SK-N-MC (cell line): ENCODE data around the gene PRSS12.
"Not testable (repeated sequence)": the region's sequence is repeated elsewhere in the genome, so short reads cannot be mapped to it uniquely, and the experiment has no call there.

ENCODE experiments used
- DNase-seq: peaks from one replicate; pipeline ENCODE4 v3.0.0-alpha.2; 2011; ENCODE audit warnings: low read depth, low spot score
- H3K27ac ChIP-seq: fragments of 200-600 bp; sonication (generic); 2 replicates; pipeline ENCODE4 v1.5.1; 2016; ENCODE audit warnings: mixed run types
- H3K36me3 ChIP-seq: fragments of 200-600 bp; sonication (generic); 2 replicates; pipeline ENCODE4 v1.6.1; 2017; ENCODE audit warnings: antibody characterized with exemption, low read length, mixed read lengths; ENCODE audit not compliant: insufficient read depth
- H3K4me3 ChIP-seq: fragments of 200-600 bp; sonication (generic); 2 replicates; pipeline ENCODE4 v1.5.1; 2016
- H3K9ac ChIP-seq: fragments of 200-600 bp; sonication (generic); 2 replicates; pipeline ENCODE4 v1.8.0; 2017; ENCODE audit warnings: mixed run types, mixed read lengths; ENCODE audit not compliant: insufficient read length
- H3K9me3 ChIP-seq: fragments of 200-600 bp; sonication (generic); 2 replicates; pipeline ENCODE4 v1.6.1; 2017; ENCODE audit warnings: low read depth, mild to moderate bottlenecking, antibody characterized with exemption, low read length, moderate library complexity, mixed read lengths
- EZH2 ChIP-seq: fragments of 200-600 bp; sonication (generic); IDR thresholded peaks from one replicate; pipeline ENCODE4 v1.6.1; 2017; ENCODE audit warnings: antibody characterized with exemption
- FOXP2 ChIP-seq: optimal IDR thresholded peaks from 2 replicates; pipeline ENCODE3; 2011; ENCODE audit warnings: mild to moderate bottlenecking, moderate library complexity; ENCODE audit not compliant: insufficient read depth; ENCODE audit errors: extremely low read length, control extremely low read depth
- POLR2AphosphoS5 ChIP-seq: IDR thresholded peaks from 2 replicates; pipeline ENCODE4 v1.6.1; 2012; ENCODE audit warnings: mild to moderate bottlenecking, low read depth, low read length, borderline replicate concordance

PRSS12 gene

DNA sequence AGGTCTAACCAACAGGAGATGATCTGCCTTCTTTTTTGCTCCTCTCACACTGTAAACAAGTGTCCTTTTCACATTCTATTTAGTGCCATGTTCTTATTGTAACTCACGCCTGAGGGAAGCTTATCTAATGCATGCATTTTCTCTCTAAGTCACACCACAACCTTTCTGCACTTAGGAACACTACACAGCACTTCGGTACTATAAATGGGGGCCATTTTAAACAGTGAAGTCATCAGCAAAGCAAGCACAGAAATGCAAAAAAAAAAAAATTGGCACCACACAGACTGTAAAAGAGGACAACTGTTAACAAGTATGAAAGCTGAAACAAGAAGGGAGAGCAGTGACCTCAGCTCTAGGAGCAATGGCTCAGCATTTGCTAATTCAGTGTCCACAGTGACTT is 45.2 kb downstream of the PRSS12 start:
- no peak for DNase-seq
- H3K27ac ChIP-seq: no peak overlapping the region
- TF ChIP-seq FOXP2 (no peak), EZH2 (no peak), POLR2AphosphoS5 (no peak)
- no peaks in the 10 kb centered on the region for H3K36me3 ChIP-seq
- no peak overlapping the region for H3K9ac ChIP-seq
- no peak overlapping the region for H3K4me3 ChIP-seq
- H3K9me3 ChIP-seq: no peaks in the 10 kb centered on the region

DNA sequence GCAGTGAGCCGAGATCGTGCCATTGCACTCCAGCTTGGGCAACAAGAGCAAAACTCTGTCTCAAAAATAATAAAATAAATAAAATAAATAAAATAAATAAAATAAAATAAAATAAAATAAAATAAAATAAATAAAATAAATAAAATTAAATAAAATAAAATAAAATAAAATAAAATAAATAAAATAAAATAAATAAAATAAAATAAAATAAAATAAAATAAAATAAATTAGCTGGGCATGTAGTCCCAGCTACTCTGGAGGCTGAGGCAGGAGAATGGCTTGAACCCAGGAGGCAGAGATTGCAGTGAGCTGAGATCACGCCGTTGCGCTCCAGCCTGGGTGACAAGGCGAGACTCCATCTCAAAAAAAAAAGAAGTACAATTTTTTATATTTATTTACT is 53.2 kb downstream of the PRSS12 start:
- not testable (repeated sequence) for H3K9me3 ChIP-seq, H3K36me3 ChIP-seq, H3K9ac ChIP-seq, H3K4me3 ChIP-seq, DNase-seq, H3K27ac ChIP-seq

DNA sequence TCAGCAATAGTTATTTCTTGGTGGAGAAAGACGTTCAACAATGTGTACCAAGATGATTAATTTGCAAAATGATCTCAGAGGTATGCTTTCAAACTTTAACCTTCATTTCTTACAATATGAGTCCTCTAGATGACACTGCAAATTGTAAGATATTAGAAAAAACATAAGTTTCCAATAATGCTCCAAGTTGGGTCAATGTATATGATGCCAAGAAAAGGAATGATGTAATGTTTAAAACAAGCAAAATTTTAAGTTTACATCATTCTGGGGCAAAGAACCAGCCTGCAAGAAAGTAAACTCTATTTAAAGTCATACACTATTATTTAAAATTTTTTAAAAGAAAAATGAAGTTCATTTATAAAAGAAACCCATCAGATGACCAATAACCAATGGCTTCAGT is 56.1 kb downstream of the PRSS12 start:
- H3K9ac ChIP-seq: no peak overlapping the region
- no peak for TF ChIP-seq FOXP2
- no peak for TF ChIP-seq POLR2AphosphoS5
- no peak for TF ChIP-seq EZH2

DNA sequence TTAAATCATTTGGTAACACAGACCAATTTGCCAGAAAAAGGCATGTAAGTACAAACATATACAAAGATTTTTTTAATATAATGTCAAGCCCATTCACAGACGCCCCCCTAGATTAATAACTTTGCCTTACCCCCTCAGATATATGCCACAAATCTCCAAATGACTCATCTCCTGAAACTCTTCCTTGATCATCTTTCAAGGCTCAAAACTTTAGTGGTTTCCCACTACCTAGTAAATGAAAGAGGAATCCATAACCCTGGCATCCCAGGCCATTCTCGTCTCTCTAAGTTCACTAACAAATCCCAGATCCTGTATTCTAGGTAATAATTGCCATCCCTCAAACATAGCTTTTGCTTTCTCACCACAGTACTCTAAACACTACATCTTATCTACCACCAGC is 61.9 kb downstream of the PRSS12 start:
- Histone ChIP-seq H3K36me3 (no peaks in the 10 kb centered on the region), H3K4me3 (no peak overlapping the region), H3K9me3 (no peaks in the 10 kb centered on the region), H3K9ac (no peak overlapping the region), H3K27ac (no peak overlapping the region)
- no peak for TF ChIP-seq FOXP2
- DNase-seq: no peak

More for the DNA sequence above, 56.1 kb downstream of the PRSS12 start:
- no peak overlapping the region for H3K4me3 ChIP-seq
- no peak overlapping the region for H3K27ac ChIP-seq
- H3K9me3 ChIP-seq: no peaks in the 10 kb centered on the region
- H3K36me3 ChIP-seq: no peaks in the 10 kb centered on the region
- no peak for DNase-seq

DNA sequence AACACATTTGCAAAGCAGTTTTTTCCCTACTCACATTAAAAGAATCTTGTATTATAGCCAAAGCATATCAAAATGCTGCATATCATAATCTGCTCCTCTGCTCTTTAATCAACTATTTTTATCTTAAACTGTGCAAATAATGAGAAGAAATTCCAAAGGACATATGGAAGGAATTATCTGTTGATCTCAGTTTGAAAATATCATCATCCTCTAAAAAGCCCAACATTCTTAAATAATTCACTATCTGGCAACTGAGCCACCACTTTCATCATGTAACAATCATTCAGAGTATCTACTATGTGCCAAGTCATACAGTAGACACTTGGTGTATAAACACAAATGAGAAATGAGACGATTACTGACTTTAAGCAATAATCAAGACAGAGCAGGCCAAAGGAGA is 63.0 kb downstream of the PRSS12 start:
- DNase-seq: peak; percentile 55
- Histone ChIP-seq H3K36me3 (no peaks in the 10 kb centered on the region), H3K9ac (no peak overlapping the region), H3K4me3 (peak overlapping the region; percentile 30), H3K27ac (peak overlapping the region; percentile 82), H3K9me3 (no peaks in the 10 kb centered on the region)
- no peak for TF ChIP-seq FOXP2

DNA sequence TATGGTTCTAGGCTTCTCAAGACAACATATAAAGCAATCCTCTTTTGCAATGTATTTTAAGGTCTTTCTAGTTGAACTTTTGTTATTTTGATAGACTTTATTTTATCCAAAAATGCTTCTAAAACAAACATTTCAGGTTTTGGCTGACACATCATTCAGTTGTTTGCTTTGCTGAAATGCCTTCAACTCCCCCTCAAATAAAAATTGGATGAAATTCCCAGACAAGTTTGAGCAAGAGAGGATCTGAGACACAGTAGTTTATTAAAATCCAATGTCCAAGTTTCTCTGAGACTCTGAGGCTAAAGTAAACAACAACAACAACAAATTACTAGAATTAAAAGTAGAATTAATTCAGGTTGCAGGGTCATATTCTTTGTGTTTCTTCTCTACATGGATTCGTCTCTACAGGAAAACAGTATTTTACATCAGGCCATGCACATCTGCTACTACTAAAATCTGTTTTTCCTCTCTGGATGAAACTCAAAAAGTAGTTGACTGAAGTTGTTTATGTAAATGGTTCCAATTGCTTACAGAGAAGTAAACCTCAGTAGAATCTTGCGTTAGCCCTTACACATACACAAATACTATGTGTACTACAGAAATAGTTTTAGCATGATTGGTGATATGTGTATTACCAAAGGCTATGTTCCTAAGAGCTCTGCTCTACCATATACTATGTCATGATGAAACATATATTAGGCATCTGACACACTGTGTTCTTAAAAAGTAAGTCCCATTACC is 64.9 kb downstream of the PRSS12 start:
- TF ChIP-seq EZH2: no peak
- TF ChIP-seq POLR2AphosphoS5: no peak
- TF ChIP-seq FOXP2: no peak
- H3K27ac ChIP-seq: no peak overlapping the region
- no peak for DNase-seq
- H3K9ac ChIP-seq: no peak overlapping the region
- no peak overlapping the region for H3K4me3 ChIP-seq
- no peaks in the 10 kb centered on the region for H3K36me3 ChIP-seq
- H3K9me3 ChIP-seq: no peaks in the 10 kb centered on the region

DNA sequence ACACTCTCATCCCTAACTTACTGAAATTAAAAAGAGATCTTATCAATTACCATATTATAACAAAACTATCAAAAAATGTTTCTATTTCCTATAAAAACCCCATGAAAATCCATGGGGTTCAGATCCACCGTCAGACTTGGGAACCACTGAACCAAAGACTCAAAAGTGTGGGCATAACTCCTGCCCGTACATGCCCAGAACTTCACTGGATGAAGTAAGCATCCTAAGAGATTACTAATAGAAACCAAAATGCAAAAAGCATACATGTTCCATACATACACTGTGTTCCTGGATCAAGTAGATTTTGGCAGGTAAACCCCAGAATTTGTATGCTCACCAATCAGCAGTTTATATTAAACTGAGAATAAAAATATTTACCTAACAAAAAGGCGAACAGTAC is 66.1 kb downstream of the PRSS12 start:
- H3K4me3 ChIP-seq: no peak overlapping the region
- no peak for DNase-seq
- H3K9me3 ChIP-seq: no peaks in the 10 kb centered on the region
- peaks cover 3% of the 10 kb centered on the region for H3K36me3 ChIP-seq
- H3K27ac ChIP-seq: no peak overlapping the region
- TF ChIP-seq POLR2AphosphoS5 (no peak), FOXP2 (no peak), EZH2 (no peak)
- no peak overlapping the region for H3K9ac ChIP-seq

DNA sequence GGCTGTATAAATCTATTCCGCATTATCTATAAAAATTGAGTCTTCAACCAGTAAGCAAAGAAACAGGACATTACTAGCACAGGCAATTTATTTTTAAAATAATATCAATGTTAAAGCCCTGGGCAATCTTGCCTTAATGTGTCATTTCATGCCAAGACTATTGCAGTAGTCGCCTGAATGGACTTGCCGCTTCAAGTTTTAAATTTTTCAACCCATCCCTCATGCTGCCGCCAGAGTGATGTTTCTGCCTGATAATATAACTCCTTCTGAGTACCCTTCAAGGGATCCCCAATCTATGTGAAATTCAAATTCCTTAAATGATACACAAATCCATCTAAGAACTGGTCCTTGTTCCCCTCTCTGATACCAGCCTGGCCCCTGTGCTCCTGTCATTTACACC is 66.9 kb downstream of the PRSS12 start:
- no peak for TF ChIP-seq EZH2
- no peak for TF ChIP-seq POLR2AphosphoS5
- no peak for TF ChIP-seq FOXP2
- Histone ChIP-seq H3K9ac (no peak overlapping the region), H3K36me3 (peaks cover 11% of the 10 kb centered on the region), H3K9me3 (no peaks in the 10 kb centered on the region), H3K4me3 (no peak overlapping the region), H3K27ac (no peak overlapping the region)
- DNase-seq: no peak

DNA sequence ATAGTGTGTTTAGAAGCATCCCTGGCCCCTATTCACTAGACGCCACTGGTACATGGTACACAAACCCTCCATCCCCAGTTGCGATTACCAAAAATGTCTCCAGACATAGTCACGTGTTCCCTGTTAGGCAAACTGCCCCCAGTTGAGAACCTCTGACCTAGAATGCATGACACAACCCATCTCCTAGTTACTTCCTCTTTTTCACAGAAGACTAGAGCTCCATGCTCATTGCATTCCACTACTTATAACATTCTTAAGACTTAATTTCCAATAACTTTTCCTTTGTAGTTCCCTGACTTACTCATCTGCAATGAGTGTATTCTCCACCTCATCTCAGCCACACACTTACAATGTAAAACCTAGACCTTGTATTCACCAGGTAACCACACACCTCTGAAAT is 68.6 kb downstream of the PRSS12 start:
- TF ChIP-seq FOXP2 (no peak), POLR2AphosphoS5 (no peak), EZH2 (no peak)
- DNase-seq: no peak
- no peak overlapping the region for H3K27ac ChIP-seq

More for the DNA sequence above, 68.6 kb downstream of the PRSS12 start:
- peaks cover 28% of the 10 kb centered on the region for H3K36me3 ChIP-seq
- H3K9ac ChIP-seq: no peak overlapping the region
- H3K9me3 ChIP-seq: no peaks in the 10 kb centered on the region
- no peak overlapping the region for H3K4me3 ChIP-seq
